ENCODE measurements around the gene GAREM1. TPM values are rescaled to one million over a fixed set of nuclear protein-coding genes. Genes with fewer than 3 reads are reported as not detected.
"Not testable (repeated sequence)": the region's sequence is repeated elsewhere in the genome, so short reads cannot be mapped to it uniquely, and the experiment has no call there.

The GAREM1 gene
- polyA plus RNA-seq (2013, experiment 1 of 4): 9.1 TPM
- polyA plus RNA-seq (2013, experiment 2 of 4): 9.1 TPM
- polyA plus RNA-seq (2013, experiment 3 of 4): 6.1 TPM
- polyA plus RNA-seq (2013, experiment 4 of 4): 6.5 TPM

GRCh38 chr18:32470714-32471633 lies at the start of gene GAREM1:
TSS of gene GAREM1 (minus strand) at chr18:32470882. CDS start at chr18:32470428, 454 bp downstream.
- 0% methylated on average over 82 of the region's 82 CpGs for WGBS, 2 experiments
- H3K27me3 ChIP-seq (ENCODE audit: control insufficient read depth, insufficient read depth, low read length, poor library complexity, severe bottlenecking): peaks cover 20% of the 10 kb centered on the region
- H3K27ac ChIP-seq (ENCODE audit: insufficient read depth, low read depth, low read length, poor library complexity, severe bottlenecking): peak within 1 kb of the TSS; percentile 67

GRCh38 chr18:32511147-32511546 lies 40.5 kb upstream of the GAREM1 start:
- Histone ChIP-seq H3K27me3 (ENCODE audit: control insufficient read depth, insufficient read depth, low read length, poor library complexity, severe bottlenecking) (no peaks in the 10 kb centered on the region), H3K4me1 (ENCODE audit: control insufficient read depth, insufficient read depth, low read length) (no peaks in the 10 kb centered on the region), H3K4me3 (ENCODE audit: insufficient read depth, low read depth, low read length) (no peak overlapping the region), H3K27ac (ENCODE audit: insufficient read depth, low read depth, low read length, poor library complexity, severe bottlenecking) (no peak overlapping the region), H3K36me3 (ENCODE audit: control insufficient read depth, insufficient read depth, low read length) (no peaks in the 10 kb centered on the region), H3K9me3 (ENCODE audit: control insufficient read depth, low read length) (no peaks in the 10 kb centered on the region)
- 94 to 97% methylated on average over 7 of the region's 7 CpGs for WGBS, 2 experiments

More at GRCh38 chr18:32470714-32471633, at the start of gene GAREM1:
- Histone ChIP-seq H3K4me1 (ENCODE audit: control insufficient read depth, insufficient read depth, low read length) (peaks cover 5% of the 10 kb centered on the region), H3K36me3 (ENCODE audit: control insufficient read depth, insufficient read depth, low read length) (no peaks in the 10 kb centered on the region), H3K9me3 (ENCODE audit: control insufficient read depth, low read length) (no peaks in the 10 kb centered on the region), H3K4me3 (ENCODE audit: insufficient read depth, low read depth, low read length) (peak within 1 kb of the TSS; percentile 79)

GRCh38 chr18:32509111-32509510 lies 38.4 kb upstream of the GAREM1 start:
- no peaks in the 10 kb centered on the region for H3K9me3 ChIP-seq (ENCODE audit: control insufficient read depth, low read length)
- 100% methylated on average over 3 of the region's 3 CpGs for WGBS, 2 experiments
- H3K4me3 ChIP-seq (ENCODE audit: insufficient read depth, low read depth, low read length): no peak overlapping the region
- no peaks in the 10 kb centered on the region for H3K27me3 ChIP-seq (ENCODE audit: control insufficient read depth, insufficient read depth, low read length, poor library complexity, severe bottlenecking)
- no peaks in the 10 kb centered on the region for H3K36me3 ChIP-seq (ENCODE audit: control insufficient read depth, insufficient read depth, low read length)
- H3K4me1 ChIP-seq (ENCODE audit: control insufficient read depth, insufficient read depth, low read length): no peaks in the 10 kb centered on the region
- no peak overlapping the region for H3K27ac ChIP-seq (ENCODE audit: insufficient read depth, low read depth, low read length, poor library complexity, severe bottlenecking)

GRCh38 chr18:32507093-32507492 lies 36.4 kb upstream of the GAREM1 start:
- WGBS, 2 experiments: 75 to 83% methylated on average over 1 of the region's 1 CpG
- H3K4me1 ChIP-seq (ENCODE audit: control insufficient read depth, insufficient read depth, low read length): no peaks in the 10 kb centered on the region
- H3K9me3 ChIP-seq (ENCODE audit: control insufficient read depth, low read length): no peaks in the 10 kb centered on the region
- no peak overlapping the region for H3K4me3 ChIP-seq (ENCODE audit: insufficient read depth, low read depth, low read length)
- no peaks in the 10 kb centered on the region for H3K27me3 ChIP-seq (ENCODE audit: control insufficient read depth, insufficient read depth, low read length, poor library complexity, severe bottlenecking)
- H3K27ac ChIP-seq (ENCODE audit: insufficient read depth, low read depth, low read length, poor library complexity, severe bottlenecking): no peak overlapping the region
- no peaks in the 10 kb centered on the region for H3K36me3 ChIP-seq (ENCODE audit: control insufficient read depth, insufficient read depth, low read length)

GRCh38 chr18:32502014-32502413 lies 31.3 kb upstream of the GAREM1 start:
- H3K27ac ChIP-seq (ENCODE audit: insufficient read depth, low read depth, low read length, poor library complexity, severe bottlenecking): no peak overlapping the region
- H3K27me3 ChIP-seq (ENCODE audit: control insufficient read depth, insufficient read depth, low read length, poor library complexity, severe bottlenecking): no peaks in the 10 kb centered on the region
- H3K9me3 ChIP-seq (ENCODE audit: control insufficient read depth, low read length): no peaks in the 10 kb centered on the region
- H3K4me1 ChIP-seq (ENCODE audit: control insufficient read depth, insufficient read depth, low read length): no peaks in the 10 kb centered on the region
- no peak overlapping the region for H3K4me3 ChIP-seq (ENCODE audit: insufficient read depth, low read depth, low read length)
- WGBS, 2 experiments: 91 to 95% methylated on average over 2 to 4 of the region's 4 CpGs
- no peaks in the 10 kb centered on the region for H3K36me3 ChIP-seq (ENCODE audit: control insufficient read depth, insufficient read depth, low read length)

GRCh38 chr18:32501242-32501641 lies 30.6 kb upstream of the GAREM1 start:
- WGBS, 2 experiments: 92 to 98% methylated on average over 2 of the region's 2 CpGs
- H3K36me3 ChIP-seq (ENCODE audit: control insufficient read depth, insufficient read depth, low read length); H3K27ac ChIP-seq (ENCODE audit: insufficient read depth, low read depth, low read length, poor library complexity, severe bottlenecking); H3K9me3 ChIP-seq (ENCODE audit: control insufficient read depth, low read length); H3K4me1 ChIP-seq (ENCODE audit: control insufficient read depth, insufficient read depth, low read length); H3K27me3 ChIP-seq (ENCODE audit: control insufficient read depth, insufficient read depth, low read length, poor library complexity, severe bottlenecking); H3K4me3 ChIP-seq (ENCODE audit: insufficient read depth, low read depth, low read length): not testable (repeated sequence)

- H3K9me3 ChIP-seq (ENCODE audit: control insufficient read depth, low read length): no peaks in the 10 kb centered on the region
- H3K36me3 ChIP-seq (ENCODE audit: control insufficient read depth, insufficient read depth, low read length): no peaks in the 10 kb centered on the region
- H3K27me3 ChIP-seq (ENCODE audit: control insufficient read depth, insufficient read depth, low read length, poor library complexity, severe bottlenecking): no peaks in the 10 kb centered on the region
- H3K27ac ChIP-seq (ENCODE audit: insufficient read depth, low read depth, low read length, poor library complexity, severe bottlenecking): no peak overlapping the region
- WGBS, 2 experiments: 88 to 96% methylated on average over 1 to 3 of the region's 3 CpGs
- H3K4me1 ChIP-seq (ENCODE audit: control insufficient read depth, insufficient read depth, low read length): peaks cover 10% of the 10 kb centered on the region
- no peak overlapping the region for H3K4me3 ChIP-seq (ENCODE audit: insufficient read depth, low read depth, low read length)
Measured at GRCh38 chr18:32483002-32483401, 12.3 kb upstream of the GAREM1 start.

GRCh38 chr18:32482117-32482516 lies 11.4 kb upstream of the GAREM1 start:
- H3K27me3 ChIP-seq (ENCODE audit: control insufficient read depth, insufficient read depth, low read length, poor library complexity, severe bottlenecking): no peaks in the 10 kb centered on the region
- H3K27ac ChIP-seq (ENCODE audit: insufficient read depth, low read depth, low read length, poor library complexity, severe bottlenecking): no peak overlapping the region
- no peaks in the 10 kb centered on the region for H3K9me3 ChIP-seq (ENCODE audit: control insufficient read depth, low read length)
- 100% methylated on average over 1 of the region's 2 CpGs; no CpG with 5 or more reads in 1 of the 2 experiments for WGBS, 2 experiments
- no peaks in the 10 kb centered on the region for H3K36me3 ChIP-seq (ENCODE audit: control insufficient read depth, insufficient read depth, low read length)
- H3K4me3 ChIP-seq (ENCODE audit: insufficient read depth, low read depth, low read length): no peak overlapping the region
- H3K4me1 ChIP-seq (ENCODE audit: control insufficient read depth, insufficient read depth, low read length): peaks cover 10% of the 10 kb centered on the region

- Histone ChIP-seq H3K27ac (ENCODE audit: insufficient read depth, low read depth, low read length, poor library complexity, severe bottlenecking) (no peak overlapping the region), H3K4me1 (ENCODE audit: control insufficient read depth, insufficient read depth, low read length) (peaks cover 10% of the 10 kb centered on the region), H3K9me3 (ENCODE audit: control insufficient read depth, low read length) (no peaks in the 10 kb centered on the region), H3K36me3 (ENCODE audit: control insufficient read depth, insufficient read depth, low read length) (no peaks in the 10 kb centered on the region), H3K27me3 (ENCODE audit: control insufficient read depth, insufficient read depth, low read length, poor library complexity, severe bottlenecking) (no peaks in the 10 kb centered on the region), H3K4me3 (ENCODE audit: insufficient read depth, low read depth, low read length) (no peak overlapping the region)
- WGBS, 2 experiments: 76 to 79% methylated on average over 1 of the region's 1 CpG
Measured at GRCh38 chr18:32480581-32480980, 9.9 kb upstream of the GAREM1 start.

- 67 to 72% methylated on average over 1 of the region's 1 CpG for WGBS, 2 experiments
- Histone ChIP-seq H3K4me1 (ENCODE audit: control insufficient read depth, insufficient read depth, low read length) (peaks cover 10% of the 10 kb centered on the region), H3K36me3 (ENCODE audit: control insufficient read depth, insufficient read depth, low read length) (no peaks in the 10 kb centered on the region), H3K27me3 (ENCODE audit: control insufficient read depth, insufficient read depth, low read length, poor library complexity, severe bottlenecking) (no peaks in the 10 kb centered on the region), H3K27ac (ENCODE audit: insufficient read depth, low read depth, low read length, poor library complexity, severe bottlenecking) (no peak overlapping the region), H3K9me3 (ENCODE audit: control insufficient read depth, low read length) (no peaks in the 10 kb centered on the region), H3K4me3 (ENCODE audit: insufficient read depth, low read depth, low read length) (no peak overlapping the region)
Measured at GRCh38 chr18:32478807-32479206, 8.1 kb upstream of the GAREM1 start.

Data from ectodermal cell (in vitro differentiated cells).